Kidney (tissue), 14 donors: ENCODE results near the gene TPPP3. TPM values are rescaled to one million over a fixed set of nuclear protein-coding genes. Genes with fewer than 3 reads are reported as not detected.

Experiments
- DNase-seq, 5 donors: peaks; one replicate each; pipeline ENCODE4 v3.0.0-alpha.2; 2013 to 2020
- FAIRE-seq: peaks from 2 replicates; lab custom pipeline; 2012; peaks lifted over from hg19 to GRCh38; lab: Jason Lieb, UNC
- H3K27ac ChIP-seq, 2 donors: one replicate each; pipeline ENCODE4 v1.7.0; 2013; ENCODE audit warnings: low read depth in 2 of 2, low read length in 2 of 2, inconsistent platforms in 1 of 2
- H3K27me3 ChIP-seq: one replicate; pipeline ENCODE4 v1.7.1; 2013; ENCODE audit warnings: low read length, inconsistent platforms; ENCODE audit not compliant: control insufficient read depth, insufficient read depth
- H3K36me3 ChIP-seq, 3 donors: one replicate each; pipeline versions ENCODE4 v1.7.0 to v1.7.1; 2013; ENCODE audit warnings: low read length in 3 of 3, control low read depth in 1 of 3, inconsistent platforms in 1 of 3; ENCODE audit not compliant: insufficient read depth in 3 of 3, control insufficient read depth in 2 of 3
- H3K4me1 ChIP-seq, 3 donors: one replicate each; pipeline versions ENCODE4 v1.7.0 to v1.7.1; 2013; ENCODE audit warnings: low read length in 3 of 3, inconsistent platforms in 1 of 3, low read depth in 1 of 3; ENCODE audit not compliant: control insufficient read depth in 2 of 3, insufficient read depth in 2 of 3
- H3K4me3 ChIP-seq, 3 donors: one replicate each; pipeline versions ENCODE4 v1.7.0 to v1.8.1; 2013; ENCODE audit warnings: low read length in 3 of 3, control low read depth in 1 of 3, inconsistent platforms in 1 of 3
- H3K9ac ChIP-seq, 3 donors: one replicate each; pipeline versions ENCODE4 v1.7.0 to v1.7.1; 2013; ENCODE audit warnings: low read length in 3 of 3, control low read depth in 1 of 3, inconsistent platforms in 1 of 3
- H3K9me3 ChIP-seq, 3 donors: one replicate each; pipeline versions ENCODE4 v1.7.0 to v1.7.1; 2013; ENCODE audit warnings: low read length in 3 of 3, control low read depth in 1 of 3, inconsistent platforms in 1 of 3; ENCODE audit not compliant: control insufficient read depth in 2 of 3, insufficient read depth in 1 of 3
- intact Hi-C: fragments of 100-400 bp; cut with DNase I; formaldehyde crosslinking; loops from one replicate; pipeline ENCODE4 v1.11.1; 2022
- polyA plus RNA-seq: library from polyadenylated mRNA; stranded (reverse); fragments of 350-450 nt; fragmentation: Illumina TruSeq; extraction: RNeasy Lipid Tissue Mini Kit (QIAGEN cat#74804); gene quantifications from one replicate; pipeline ENCODE4 v1.2.3, GENCODE V29; 2014; ENCODE audit warnings: low read depth, low replicate concordance; ENCODE audit not compliant: insufficient read depth
- total RNA-seq: library from RNA; stranded (reverse); fragmentation: NEBNext Ultra II Directional; extraction: Animal tissue kit (Norgen Biotek cat#: 25700); gene quantifications from one replicate; pipeline ENCODE4 v1.2.1, GENCODE V29; 2021
- TF ChIP-seq, protein P1 (sequence below): IDR thresholded peaks from 3 replicates; pipeline ENCODE4 v1.5.1; 2012; ENCODE audit warnings: mild to moderate bottlenecking, moderate library complexity, borderline replicate concordance; ENCODE audit not compliant: insufficient read depth; ENCODE audit errors: extremely low read depth
- donor health status: control.
- donor health status: control.
- donor health status: control.
- donor health status: control.
- donor health status: control.
- donor health status: DM: yes; HTN: yes; CAD: no.
- donor health status: Normal renal cell carcinoma (clear cell type).

TPPP3 gene
- total and polyA plus RNA-seq, 2 donors from 2014 or later = 8.2 to 108 TPM

DNA sequence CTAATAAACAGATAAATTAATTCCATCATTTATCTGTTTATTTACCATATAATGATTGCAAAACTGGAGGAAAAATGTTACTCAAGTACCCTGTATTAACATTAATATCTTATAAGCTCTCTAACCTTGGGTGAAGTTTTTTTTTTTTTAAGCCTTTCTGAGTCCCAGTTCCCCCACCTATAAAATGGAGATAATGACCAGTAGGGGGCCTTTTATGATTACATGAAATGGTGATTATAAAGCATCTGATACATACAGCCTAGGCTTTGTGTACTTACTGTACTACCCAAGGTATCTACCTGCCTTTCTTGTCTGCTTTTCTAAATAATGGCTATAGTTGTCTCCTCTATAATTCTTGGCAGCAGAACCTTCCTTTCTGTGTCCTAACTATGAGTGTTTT, 44.1 kb downstream of the TPPP3 start:
- intact Hi-C loops = no loop called here
- DNase-seq (peak in 1 of 5 donors; percentile 19), FAIRE-seq (no peak)
- H3K9ac ChIP-seq = no peak overlapping the region
- H3K9me3 ChIP-seq = no peaks in the 10 kb centered on the region
- no peaks in the 10 kb centered on the region for H3K27me3 ChIP-seq
- H3K36me3 ChIP-seq = no peaks in the 10 kb centered on the region
- H3K4me3 ChIP-seq = no peak overlapping the region
- no peak overlapping the region for H3K27ac ChIP-seq
- TF ChIP-seq, protein P1, sequence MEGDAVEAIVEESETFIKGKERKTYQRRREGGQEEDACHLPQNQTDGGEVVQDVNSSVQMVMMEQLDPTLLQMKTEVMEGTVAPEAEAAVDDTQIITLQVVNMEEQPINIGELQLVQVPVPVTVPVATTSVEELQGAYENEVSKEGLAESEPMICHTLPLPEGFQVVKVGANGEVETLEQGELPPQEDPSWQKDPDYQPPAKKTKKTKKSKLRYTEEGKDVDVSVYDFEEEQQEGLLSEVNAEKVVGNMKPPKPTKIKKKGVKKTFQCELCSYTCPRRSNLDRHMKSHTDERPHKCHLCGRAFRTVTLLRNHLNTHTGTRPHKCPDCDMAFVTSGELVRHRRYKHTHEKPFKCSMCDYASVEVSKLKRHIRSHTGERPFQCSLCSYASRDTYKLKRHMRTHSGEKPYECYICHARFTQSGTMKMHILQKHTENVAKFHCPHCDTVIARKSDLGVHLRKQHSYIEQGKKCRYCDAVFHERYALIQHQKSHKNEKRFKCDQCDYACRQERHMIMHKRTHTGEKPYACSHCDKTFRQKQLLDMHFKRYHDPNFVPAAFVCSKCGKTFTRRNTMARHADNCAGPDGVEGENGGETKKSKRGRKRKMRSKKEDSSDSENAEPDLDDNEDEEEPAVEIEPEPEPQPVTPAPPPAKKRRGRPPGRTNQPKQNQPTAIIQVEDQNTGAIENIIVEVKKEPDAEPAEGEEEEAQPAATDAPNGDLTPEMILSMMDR = no peak
- no peaks in the 10 kb centered on the region for H3K4me1 ChIP-seq

DNA sequence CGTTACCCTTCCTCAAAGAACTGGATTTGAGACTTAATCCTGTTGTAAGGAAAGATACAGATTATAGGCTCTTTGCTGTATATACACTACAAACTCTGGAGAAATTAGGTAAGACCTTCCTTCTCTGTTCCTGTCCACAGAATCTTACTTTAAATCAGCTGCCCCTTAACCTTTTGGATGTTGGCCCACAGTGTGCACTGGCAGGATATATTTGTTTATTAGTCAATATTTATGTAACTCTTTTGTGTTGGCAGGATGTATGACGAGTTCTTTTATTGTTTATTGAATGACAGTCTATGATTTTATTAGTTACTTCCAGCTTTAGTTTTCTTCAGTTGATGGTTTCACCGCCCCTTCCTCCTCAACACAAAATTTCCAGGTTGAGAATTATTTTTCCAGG, 47.0 kb downstream of the TPPP3 start:
- Histone ChIP-seq H3K4me3 (no peak overlapping the region), H3K36me3 (no peaks in the 10 kb centered on the region), H3K27me3 (no peaks in the 10 kb centered on the region), H3K9me3 (no peaks in the 10 kb centered on the region), H3K27ac (no peak overlapping the region), H3K4me1 (no peaks in the 10 kb centered on the region), H3K9ac (no peak overlapping the region)
- TF ChIP-seq, protein P1 = no peak
- intact Hi-C loops = no loop called here
- DNase-seq (no peak), FAIRE-seq (no peak)

DNA sequence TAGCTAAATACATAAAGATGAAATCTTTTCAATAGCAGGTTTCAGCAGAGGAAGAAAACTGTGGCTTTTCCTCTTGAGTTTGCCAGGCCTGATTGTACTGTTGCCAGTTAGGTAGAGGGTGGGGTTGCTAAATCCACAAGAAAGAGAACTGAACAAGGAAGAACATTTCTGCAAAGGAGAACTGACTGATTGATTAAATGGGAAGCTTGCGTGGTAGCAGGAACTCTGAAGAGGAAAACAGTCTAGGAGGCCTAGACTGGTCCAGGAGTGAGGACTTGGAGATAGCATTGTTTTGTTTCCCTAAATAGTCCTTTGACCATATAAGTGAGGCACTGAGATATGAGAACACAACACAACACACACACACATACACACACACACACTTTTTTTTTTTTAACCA, 47.9 kb downstream of the TPPP3 start:
- H3K27ac ChIP-seq = no peak overlapping the region
- TF ChIP-seq, protein P1 = no peak
- DNase-seq = no peak

DNA sequence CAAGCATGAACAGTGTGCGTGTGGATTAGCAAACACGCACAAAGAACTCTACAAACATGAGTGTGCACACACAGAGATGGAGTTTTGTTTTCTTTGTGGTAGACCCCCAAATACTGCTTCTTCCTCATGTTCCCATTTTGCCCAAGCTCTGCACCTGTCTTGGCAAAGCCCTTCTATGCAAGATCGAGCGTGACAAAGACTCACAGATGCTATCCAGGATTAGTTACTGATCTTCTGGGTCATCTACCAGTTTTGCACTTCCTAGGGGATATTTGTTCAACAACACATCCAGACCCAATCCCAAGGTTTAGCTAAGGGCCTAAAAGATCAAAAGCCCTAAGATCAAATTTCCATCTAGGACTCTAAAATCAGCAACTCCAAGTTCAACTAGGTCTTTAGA, 50.7 kb downstream of the TPPP3 start:
- TF ChIP-seq, protein P1 = no peak
- Histone ChIP-seq H3K4me1 (no peaks in the 10 kb centered on the region), H3K4me3 (no peak overlapping the region), H3K9ac (no peak overlapping the region), H3K9me3 (no peaks in the 10 kb centered on the region), H3K27me3 (no peaks in the 10 kb centered on the region), H3K27ac (no peak overlapping the region), H3K36me3 (no peaks in the 10 kb centered on the region)
- no peak for DNase-seq
- intact Hi-C loops = no loop called here
- no peak for FAIRE-seq

More for the DNA sequence above, 47.9 kb downstream of the TPPP3 start:
- Histone ChIP-seq H3K36me3 (no peaks in the 10 kb centered on the region), H3K9me3 (no peaks in the 10 kb centered on the region), H3K4me1 (no peaks in the 10 kb centered on the region), H3K4me3 (no peak overlapping the region), H3K27me3 (no peaks in the 10 kb centered on the region), H3K9ac (no peak overlapping the region)
- FAIRE-seq = no peak
- intact Hi-C loops = no loop called here
